ENCODE measurements around the gene TDRD10. TPM values are rescaled to one million over a fixed set of nuclear protein-coding genes. Genes with fewer than 3 reads are reported as not detected.

TDRD10 gene
- total RNA-seq, 3 donors from 2014 or later (not counting 1 experiment from before 2014, with no cell fraction given), result 0.38 TPM; not detected in 2

DNA sequence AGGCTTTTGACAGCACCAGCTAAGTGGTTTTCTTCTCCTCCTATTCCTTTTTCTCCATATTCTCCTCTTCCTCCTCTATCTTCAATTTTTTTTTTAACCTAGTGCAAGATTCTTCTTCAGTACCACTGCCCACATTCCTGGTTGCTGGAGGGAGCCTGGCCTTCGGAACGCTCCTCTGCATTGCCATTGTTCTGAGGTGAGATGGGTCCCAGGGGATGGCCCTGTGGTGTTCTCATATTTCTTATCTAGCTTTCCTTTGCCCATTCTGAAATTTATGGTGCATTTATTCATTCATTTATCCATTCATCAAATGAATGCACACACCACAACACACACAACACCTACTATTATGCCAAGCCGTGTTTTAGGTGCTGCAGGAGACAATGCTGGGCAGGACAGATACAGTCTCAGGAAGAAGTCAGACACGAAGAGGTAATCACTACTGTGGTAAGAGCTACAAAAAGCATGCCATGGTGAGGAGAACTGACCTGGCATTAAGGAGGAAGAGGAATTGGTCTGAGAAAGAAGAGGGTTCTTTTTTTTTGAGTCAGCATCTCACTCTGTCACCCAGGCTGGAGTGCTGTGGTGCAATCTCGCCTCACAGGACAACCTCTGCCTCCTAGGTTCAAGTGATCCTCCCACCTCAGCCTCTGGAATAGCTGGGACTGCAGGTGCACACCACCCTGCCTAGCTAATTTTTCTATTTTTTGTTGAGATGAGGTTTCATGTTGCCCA is 47.5 kb upstream of the TDRD10 start:
- DNase-seq (no peak), ATAC-seq (no peak)
- Histone ChIP-seq H3K9me3 (ENCODE audit: control insufficient read depth, insufficient read depth, low read length) (no peaks in the 10 kb centered on the region), H3K36me3 (ENCODE audit: control insufficient read depth, insufficient read depth, low read length) (no peaks in the 10 kb centered on the region), H3K4me1 (ENCODE audit: control insufficient read depth, insufficient read depth, low read length) (peaks cover 8% of the 10 kb centered on the region), H3K27me3 (ENCODE audit: control insufficient read depth, insufficient read depth, low read length) (no peaks in the 10 kb centered on the region), H3K27ac (ENCODE audit: low read length) (no peak overlapping the region), H3K4me3 (ENCODE audit: low read length) (no peak overlapping the region)
- Mint-ChIP-seq H3K27ac (no peak overlapping the region), H3K36me3 (no peaks in the 10 kb centered on the region), H3K4me3 (no peak overlapping the region), H3K4me1 (peaks cover 0 to 10% of the 10 kb centered on the region in 2 donors), H3K9me3 (no peaks in the 10 kb centered on the region), H3K27me3 (ENCODE audit: low read depth in 2 of 2) (peaks cover 20 to 29% of the 10 kb centered on the region in 2 donors)
- intact Hi-C loops (cut with micrococcal nuclease), result no loop called here
- 90% methylated on average over 5 of the region's 5 CpGs for WGBS (ENCODE audit: insufficient coverage)
- TF ChIP-seq, protein P1, sequence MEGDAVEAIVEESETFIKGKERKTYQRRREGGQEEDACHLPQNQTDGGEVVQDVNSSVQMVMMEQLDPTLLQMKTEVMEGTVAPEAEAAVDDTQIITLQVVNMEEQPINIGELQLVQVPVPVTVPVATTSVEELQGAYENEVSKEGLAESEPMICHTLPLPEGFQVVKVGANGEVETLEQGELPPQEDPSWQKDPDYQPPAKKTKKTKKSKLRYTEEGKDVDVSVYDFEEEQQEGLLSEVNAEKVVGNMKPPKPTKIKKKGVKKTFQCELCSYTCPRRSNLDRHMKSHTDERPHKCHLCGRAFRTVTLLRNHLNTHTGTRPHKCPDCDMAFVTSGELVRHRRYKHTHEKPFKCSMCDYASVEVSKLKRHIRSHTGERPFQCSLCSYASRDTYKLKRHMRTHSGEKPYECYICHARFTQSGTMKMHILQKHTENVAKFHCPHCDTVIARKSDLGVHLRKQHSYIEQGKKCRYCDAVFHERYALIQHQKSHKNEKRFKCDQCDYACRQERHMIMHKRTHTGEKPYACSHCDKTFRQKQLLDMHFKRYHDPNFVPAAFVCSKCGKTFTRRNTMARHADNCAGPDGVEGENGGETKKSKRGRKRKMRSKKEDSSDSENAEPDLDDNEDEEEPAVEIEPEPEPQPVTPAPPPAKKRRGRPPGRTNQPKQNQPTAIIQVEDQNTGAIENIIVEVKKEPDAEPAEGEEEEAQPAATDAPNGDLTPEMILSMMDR (IDR thresholded peaks at IDR 0.05), result no peak

DNA sequence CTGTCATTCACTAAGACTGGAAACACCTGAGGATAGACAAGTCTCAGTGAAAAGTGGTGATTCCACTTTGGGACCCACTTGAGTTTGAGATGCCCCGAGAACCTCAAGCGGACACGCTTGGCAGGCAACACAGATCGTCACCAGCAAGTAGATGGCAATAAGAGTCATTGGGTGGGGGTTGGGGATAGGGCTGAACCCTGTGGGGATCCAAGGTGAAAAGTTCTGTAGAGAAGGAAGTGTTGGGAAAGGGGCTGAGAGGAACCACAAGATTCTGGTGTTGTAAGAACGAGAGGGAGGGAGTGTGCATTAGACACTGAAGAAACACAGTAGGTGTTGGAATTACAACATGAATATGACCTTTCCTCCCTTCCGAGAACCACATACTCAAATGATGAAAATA is 45.4 kb upstream of the TDRD10 start:
- no peaks in the 10 kb centered on the region for H3K9me3 ChIP-seq (ENCODE audit: control insufficient read depth, insufficient read depth, low read length)
- intact Hi-C loops (cut with micrococcal nuclease), result no loop called here
- H3K4me3 ChIP-seq (ENCODE audit: low read length), result no peak overlapping the region
- DNase-seq, result no peak
- Mint-ChIP-seq H3K4me3 (no peak overlapping the region), H3K9me3 (no peaks in the 10 kb centered on the region), H3K4me1 (peaks cover 0 to 10% of the 10 kb centered on the region in 2 donors), H3K27ac (no peak overlapping the region), H3K36me3 (no peaks in the 10 kb centered on the region), H3K27me3 (ENCODE audit: low read depth in 2 of 2) (peaks cover 18 to 23% of the 10 kb centered on the region in 2 donors)
- TF ChIP-seq, protein P1 (IDR thresholded peaks at IDR 0.05), result no peak
- no peak overlapping the region for H3K27ac ChIP-seq (ENCODE audit: low read length)
- 97% methylated on average over 6 of the region's 6 CpGs for WGBS (ENCODE audit: insufficient coverage)
- ATAC-seq, result no peak
- no peaks in the 10 kb centered on the region for H3K36me3 ChIP-seq (ENCODE audit: control insufficient read depth, insufficient read depth, low read length)
- H3K4me1 ChIP-seq (ENCODE audit: control insufficient read depth, insufficient read depth, low read length), result peaks cover 8% of the 10 kb centered on the region
- H3K27me3 ChIP-seq (ENCODE audit: control insufficient read depth, insufficient read depth, low read length), result no peaks in the 10 kb centered on the region

DNA sequence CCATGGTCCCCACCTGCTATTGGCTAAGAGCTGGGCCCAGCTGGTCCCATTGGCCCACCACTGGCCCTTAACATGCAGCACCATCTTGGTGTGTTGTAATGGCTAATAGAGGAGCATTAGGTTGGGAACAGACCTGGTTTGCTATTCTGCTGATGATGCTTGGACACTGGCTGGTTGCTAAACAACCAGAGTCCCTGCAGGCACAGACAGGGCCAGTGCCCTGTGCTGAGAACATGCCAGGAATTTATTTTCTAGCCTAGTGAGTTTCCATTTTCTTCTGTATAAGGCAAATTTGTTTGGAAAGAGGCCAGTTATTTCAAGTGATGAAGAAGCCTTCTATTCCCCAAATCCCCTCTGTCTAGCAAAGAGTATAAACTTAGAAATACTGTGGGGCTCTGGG is 42.9 kb upstream of the TDRD10 start:
- no peak overlapping the region for H3K4me3 Mint-ChIP-seq
- intact Hi-C loops (cut with micrococcal nuclease), result no loop called here
- peaks cover 0 to 7% of the 10 kb centered on the region in 2 donors for H3K27me3 Mint-ChIP-seq (ENCODE audit: low read depth in 2 of 2)
- ATAC-seq (no peak), DNase-seq (no peak)
- peaks cover 9% of the 10 kb centered on the region in 2 donors for H3K4me1 Mint-ChIP-seq
- H3K9me3 ChIP-seq (ENCODE audit: control insufficient read depth, insufficient read depth, low read length), result no peaks in the 10 kb centered on the region
- H3K36me3 ChIP-seq (ENCODE audit: control insufficient read depth, insufficient read depth, low read length), result no peaks in the 10 kb centered on the region
- H3K9me3 Mint-ChIP-seq, result no peaks in the 10 kb centered on the region
- no peaks in the 10 kb centered on the region for H3K36me3 Mint-ChIP-seq
- H3K27me3 ChIP-seq (ENCODE audit: control insufficient read depth, insufficient read depth, low read length), result no peaks in the 10 kb centered on the region
- no peak overlapping the region for H3K27ac Mint-ChIP-seq
- TF ChIP-seq, protein P1 (IDR thresholded peaks at IDR 0.05), result no peak
- H3K4me3 ChIP-seq (ENCODE audit: low read length), result no peak overlapping the region
- H3K4me1 ChIP-seq (ENCODE audit: control insufficient read depth, insufficient read depth, low read length), result peaks cover 18% of the 10 kb centered on the region
- H3K27ac ChIP-seq (ENCODE audit: low read length), result no peak overlapping the region
